NCI-H2029 treated with DMSO at 0.1 percent for 48 hours (cell line): Measurements from ENCODE around the gene CDK19.

ENCODE experiments used
- DNase-seq: peaks from one replicate; lab custom pipeline; 2025; lab: John Stamatoyannopoulos, UW

CDK19 gene

DNA sequence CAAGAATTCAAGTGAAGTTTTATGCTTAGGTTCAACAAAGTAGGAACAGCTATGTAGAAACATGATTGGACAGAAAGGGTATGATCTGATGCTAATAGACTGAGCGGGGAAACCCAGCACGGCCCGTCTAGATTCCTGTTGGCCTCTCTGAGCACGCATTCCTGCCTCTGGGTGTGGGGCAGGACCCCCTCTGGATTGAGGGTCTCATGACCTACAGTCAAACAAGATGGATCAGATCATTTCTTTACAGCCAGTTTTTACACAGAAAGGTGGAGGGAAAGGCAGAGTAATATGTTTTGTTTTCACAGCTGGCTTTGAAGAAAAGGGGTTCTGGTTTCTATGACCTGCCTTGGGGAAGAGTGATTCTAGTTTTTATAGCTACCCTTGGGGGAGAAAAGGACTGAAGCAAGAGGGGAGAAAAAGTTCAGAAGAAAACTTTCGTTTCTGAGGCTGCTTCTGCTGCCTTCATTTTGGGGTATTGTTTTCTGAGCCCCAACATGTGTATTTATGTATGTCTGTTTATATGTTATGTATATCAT lies 239.3 kb downstream of the CDK19 start:
- DNase-seq = no peak

DNA sequence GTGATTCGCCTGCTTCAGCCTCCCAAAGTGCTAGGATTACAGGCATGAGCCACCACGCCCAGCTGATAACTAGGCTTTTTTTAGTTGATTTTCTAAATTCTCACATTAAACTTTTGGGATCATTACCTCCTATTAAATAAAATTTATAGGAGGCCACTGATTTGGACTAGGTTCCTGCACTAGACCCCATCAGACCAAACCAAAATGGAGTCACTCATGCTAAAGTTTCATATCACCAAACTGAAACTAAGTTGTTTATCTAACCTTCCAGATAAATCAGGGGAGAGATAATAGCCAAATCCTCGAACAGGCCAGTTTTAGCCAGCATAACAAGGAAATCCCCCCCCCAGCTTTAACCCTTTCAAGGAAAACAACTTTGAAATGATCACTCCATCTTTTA lies 240.5 kb downstream of the CDK19 start:
- no peak for DNase-seq

DNA sequence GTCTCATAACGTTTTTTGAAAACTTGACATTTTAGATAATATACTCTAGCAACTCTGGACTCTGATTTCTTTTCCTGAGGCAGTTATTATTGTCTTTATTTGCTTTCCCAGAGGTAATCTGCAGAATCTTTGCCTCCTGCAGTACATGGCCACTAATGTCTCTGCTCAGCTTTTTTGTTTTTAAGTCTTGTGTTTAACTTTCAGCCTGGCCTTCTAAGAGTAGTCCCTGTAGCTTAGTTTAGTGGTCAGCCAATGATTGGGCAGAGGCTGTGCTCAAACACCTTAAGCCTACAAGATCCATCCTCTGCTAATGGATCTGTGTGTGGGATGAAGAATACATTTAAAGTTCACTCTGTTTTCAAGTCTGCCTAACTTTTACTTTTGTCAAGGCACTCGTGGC lies 241.7 kb downstream of the CDK19 start:
- no peak for DNase-seq

DNA sequence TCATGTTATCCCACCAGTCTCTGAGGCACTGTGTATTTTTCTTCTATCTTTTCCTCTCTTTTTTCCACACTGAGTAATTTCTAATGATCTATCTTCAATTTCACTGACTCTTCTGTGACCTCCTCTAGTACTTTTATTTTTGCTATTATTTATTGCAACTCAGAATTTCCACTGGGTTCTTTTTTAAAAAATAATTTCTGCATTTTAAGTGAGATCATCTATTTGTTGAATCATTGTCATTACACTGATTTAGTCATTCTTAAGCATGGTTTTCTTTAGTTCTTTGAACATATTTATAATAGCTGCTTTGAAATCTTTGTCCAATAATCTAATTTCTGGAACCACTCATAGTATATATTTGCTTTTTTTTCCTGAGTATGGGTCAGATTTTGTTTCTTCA lies 242.1 kb downstream of the CDK19 start:
- no peak for DNase-seq

DNA sequence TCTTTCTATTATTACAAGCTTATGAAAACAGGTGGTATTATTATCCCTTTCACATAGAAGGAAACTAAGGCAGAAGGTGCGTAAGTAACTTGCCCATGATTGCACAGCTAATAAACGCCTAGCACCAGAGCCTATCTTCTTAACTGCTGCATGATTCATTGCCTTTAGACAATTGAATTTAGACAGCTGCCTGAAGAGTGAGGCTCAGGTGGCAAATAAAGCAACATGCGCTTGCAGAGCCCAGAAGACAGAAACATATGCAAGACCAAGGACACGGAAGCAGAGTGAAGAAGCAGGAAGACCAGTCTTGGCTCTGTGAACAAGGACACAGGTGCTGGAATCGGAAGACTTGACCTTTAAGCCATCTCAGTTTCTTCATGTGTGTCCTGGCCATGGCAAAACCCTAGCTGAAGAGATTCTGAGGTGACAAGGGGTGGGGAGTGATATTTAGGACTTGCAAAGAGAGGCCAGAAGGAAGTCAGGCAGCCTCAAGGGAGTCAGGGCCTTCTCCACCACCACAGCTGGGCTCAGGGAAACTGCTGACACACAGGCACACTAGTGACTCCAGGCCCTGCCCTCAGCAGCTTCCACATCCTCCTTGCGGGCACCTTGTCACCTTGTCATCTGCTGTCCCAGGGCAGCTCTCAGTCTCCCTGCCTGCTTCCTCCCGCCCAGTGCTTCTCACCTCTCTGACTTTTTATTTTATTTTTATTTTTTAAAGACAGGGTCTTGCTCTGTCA lies 247.1 kb downstream of the CDK19 start:
- peak; percentile 35 for DNase-seq

DNA sequence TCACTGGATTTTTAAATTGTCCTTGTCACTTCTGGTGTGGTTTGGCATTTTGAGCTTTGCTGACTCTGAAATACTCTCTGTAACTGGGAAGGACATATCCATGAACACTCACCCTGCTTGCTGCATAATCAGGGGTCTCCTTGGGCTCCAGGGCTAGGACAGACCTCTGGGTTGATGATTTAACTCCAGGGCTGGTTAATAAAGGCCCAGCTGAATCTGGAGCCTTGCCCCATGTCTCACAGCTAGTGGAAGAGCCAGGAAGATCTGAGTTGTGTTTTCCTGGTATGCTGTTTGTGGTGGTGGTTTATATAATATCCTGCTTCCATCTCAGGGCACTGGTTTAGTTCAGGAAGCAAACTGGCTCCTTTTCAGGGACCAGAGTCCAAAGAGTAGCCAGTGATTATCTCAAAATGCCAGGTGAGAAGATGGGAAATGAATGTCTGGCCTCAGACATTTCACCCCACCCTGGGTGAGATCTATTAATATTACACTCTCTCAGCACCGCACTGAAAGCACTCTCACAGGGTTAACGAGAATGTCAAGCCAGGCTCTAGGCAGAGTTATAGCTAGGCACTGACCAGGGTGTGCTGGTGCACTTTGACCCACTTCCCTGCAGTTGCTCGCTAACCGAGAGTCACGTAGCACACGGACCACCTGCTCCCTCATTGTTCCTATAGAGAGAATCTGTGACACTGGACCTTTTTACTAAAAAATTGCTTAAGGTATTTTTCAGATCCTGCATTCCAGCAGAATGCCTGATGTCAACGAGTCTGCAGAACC lies 248.7 kb downstream of the CDK19 start:
- no peak for DNase-seq

DNA sequence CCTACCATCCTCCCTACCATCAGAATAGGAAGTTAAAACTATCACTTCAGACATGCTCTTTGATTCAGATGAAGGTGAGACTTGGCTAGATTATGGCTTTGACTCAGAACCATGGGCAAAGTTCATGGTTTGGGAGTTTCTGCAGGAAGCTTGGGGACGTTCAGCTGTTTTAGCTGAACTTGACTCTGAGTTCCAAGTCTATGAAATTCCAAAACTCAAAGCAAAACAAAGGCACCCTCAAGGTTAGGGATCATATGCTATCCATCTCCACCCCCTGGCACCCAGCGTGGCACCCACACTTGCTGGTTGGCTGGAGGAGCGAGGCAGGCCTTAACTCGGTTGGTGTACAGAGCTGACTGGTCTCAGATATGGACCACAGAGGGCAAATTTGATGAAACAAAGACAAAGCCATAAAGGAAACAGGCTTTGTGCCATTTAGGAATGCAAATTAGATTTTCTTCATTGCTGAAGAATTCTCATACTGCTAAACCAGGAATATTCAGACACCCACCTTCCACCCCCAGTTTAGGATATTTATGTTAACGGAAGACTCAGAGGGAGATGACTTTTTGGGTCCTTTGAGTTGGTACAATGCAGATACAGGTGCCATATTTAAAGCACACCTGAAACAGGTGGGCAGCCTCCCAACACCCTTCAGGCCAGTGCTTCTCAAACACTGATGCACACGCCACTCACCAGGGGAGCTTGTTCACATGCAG lies 250.4 kb downstream of the CDK19 start:
- no peak for DNase-seq

DNA sequence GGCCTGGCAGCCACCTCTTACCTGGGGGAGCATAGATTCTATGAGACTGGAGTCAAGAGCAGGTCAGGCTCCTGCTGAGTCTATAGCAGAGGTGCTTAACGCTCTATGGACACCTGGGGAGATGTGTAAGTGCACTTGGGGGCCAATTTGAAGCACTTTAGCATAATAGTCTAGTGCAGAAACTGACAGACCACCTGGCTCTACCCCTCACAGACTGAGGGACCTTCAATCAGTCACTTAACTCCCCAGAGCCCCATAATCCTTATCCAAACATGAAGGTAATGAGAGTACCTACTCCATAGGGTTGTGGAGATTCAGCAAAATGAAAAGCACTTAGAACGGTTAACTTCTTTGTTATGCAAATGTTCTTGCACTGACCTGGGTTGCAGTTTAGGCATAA lies 251.6 kb downstream of the CDK19 start:
- peak; percentile 57 for DNase-seq

DNA sequence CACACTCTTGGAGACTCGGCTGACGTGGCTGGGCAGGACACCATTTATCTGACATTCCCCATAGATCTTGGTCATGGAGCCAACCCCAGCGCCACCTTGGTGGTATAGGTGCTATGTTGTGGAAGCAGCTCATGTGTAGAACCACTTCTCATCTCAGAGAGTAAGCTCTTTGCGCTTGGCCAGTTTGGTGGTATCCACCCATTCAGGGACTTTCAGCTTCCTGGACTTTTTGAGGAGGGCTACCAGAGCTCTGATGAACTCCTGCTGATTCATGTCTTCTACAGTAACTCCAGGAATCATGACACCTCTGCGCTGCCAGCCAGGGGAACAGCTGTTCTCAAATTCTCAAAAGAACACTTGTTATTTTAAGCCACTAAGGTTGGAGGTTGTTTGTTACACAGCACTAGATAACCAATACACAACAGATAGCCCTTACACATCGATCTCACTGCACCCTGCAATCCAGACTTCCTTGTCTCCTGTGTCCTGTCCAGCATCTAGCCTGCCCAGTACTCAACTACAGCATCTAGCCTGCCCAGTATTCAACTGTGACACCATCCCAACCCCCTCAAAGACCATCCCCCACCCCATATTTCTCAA lies 252.9 kb downstream of the CDK19 start:
- DNase-seq = no peak

DNA sequence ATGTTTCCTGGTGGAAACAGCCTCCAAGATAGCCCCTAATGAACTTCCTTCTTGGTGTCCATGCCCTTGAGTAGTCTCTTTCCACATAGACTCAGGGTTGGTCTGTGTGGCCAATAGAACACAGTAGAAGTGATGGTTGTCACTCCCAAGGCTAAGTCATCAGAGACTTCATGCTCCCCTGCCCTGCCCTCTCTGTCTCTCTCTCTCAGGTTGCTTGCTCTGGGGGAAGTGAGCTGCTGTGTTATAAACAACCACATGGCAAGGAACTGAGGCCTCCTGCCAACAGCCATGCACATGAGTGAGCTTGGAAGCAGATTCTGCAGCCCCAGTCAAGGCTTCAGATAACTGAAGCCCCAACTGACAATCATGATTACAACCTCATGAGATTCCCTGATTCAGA lies 253.6 kb downstream of the CDK19 start:
- no peak for DNase-seq

DNA sequence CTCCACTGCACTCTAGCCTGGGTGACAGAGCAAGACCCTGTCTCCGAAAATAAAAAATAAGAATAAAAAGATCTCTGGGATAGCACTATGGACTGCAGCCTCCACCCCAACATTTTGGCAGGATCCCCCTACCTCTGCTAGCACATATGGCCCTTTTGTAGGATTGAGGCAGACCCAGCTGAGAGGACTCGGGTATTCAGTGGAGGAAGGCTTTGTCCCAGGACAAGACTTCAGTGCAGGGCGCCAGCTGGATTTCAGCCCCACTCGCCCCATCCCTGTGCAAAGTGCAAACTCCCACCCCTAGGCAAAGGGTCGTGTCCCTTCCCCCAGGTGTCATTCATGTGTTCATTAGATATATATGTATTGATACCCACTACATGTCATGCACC lies 254.3 kb downstream of the CDK19 start:
- DNase-seq = no peak

DNA sequence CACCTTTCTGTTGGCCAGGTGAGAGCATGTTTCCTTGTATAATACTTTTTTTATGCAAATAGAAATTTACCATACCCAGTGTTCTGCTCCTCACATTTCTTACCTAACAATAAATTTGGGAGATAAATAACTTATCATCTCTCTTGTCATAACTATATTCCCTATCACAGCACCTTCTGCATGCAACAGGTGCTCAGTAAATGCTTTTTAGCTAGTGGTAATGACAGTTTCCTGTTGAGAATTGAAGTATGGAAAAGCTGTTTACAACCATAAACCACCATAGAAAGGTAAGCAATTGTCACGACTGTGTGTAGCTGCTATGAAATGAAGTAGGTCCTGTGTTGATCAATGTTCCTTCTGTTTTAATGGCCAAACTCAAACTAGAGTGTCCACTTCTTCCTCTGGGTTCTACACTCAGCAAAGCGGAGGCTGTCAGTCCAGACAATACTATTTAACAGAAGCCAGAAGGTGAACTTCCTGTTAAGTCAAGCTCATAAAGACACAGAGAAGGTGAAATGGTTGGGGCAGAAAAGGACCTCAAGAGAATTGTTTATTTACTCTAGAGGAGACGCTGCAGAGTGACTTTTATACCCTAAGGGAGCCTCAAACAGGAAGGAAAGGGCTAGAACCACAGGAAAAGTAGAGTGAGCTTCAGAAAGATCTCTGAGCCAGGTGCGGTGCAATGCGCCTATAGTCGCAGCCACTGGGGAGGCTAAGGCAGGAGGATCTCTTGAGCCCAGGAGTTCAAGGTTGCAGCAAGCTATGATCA lies 254.8 kb downstream of the CDK19 start:
- peak; percentile 19 for DNase-seq
